Mucosa of descending colon (tissue), 3 donors: Measurements from ENCODE around the gene UCP2. TPM values are rescaled to one million over a fixed set of nuclear protein-coding genes. Genes with fewer than 3 reads are reported as not detected.
A peak's percentile ranks its signal among the peaks of the same experiment; 100 is the strongest.

ENCODE experiments used
- ATAC-seq: fragments of 200-7000 bp; cut with Tn5 transposase; one replicate; pipeline ENCODE4 v1.9.1; 2020; ENCODE audit warnings: mild to moderate bottlenecking, moderate library complexity
- DNase-seq, 3 donors: peaks; one replicate each; pipeline ENCODE4 v3.0.0-alpha.2; 2020
- H3K36me3 ChIP-seq: fragments of 200-600 bp; one replicate; pipeline ENCODE4 v1.8.0; 2021; ENCODE audit warnings: low read depth, mild to moderate bottlenecking
- H3K4me1 ChIP-seq: fragments of 200-600 bp; one replicate; pipeline ENCODE4 v1.8.0; 2021; ENCODE audit warnings: low read depth, mild to moderate bottlenecking
- H3K4me3 ChIP-seq: fragments of 200-600 bp; one replicate; pipeline ENCODE4 v1.8.0; 2021; ENCODE audit warnings: mild to moderate bottlenecking
- H3K9me3 ChIP-seq: fragments of 200-600 bp; one replicate; pipeline ENCODE4 v1.8.0; 2021; ENCODE audit warnings: mild to moderate bottlenecking
- intact Hi-C, 2 donors: fragments of 100-400 bp; cut with DNase I in 1 of 2; cut with micrococcal nuclease in 1 of 2; formaldehyde crosslinking; loops; one replicate each; pipeline versions ENCODE4 v1.11.0 to v1.11.1; 2022; cut with DNase I, micrococcal nuclease
- total RNA-seq, 3 donors: library from RNA; stranded (reverse); fragmentation: NEBNext Ultra II Directional in 2 of 3; extraction: Animal tissue kit (Norgen Biotek cat#: 25700) in 2 of 3; gene quantifications; one replicate each; pipeline versions ENCODE4 v1.2.1 to v1.2.4, GENCODE V29; 2021 to 2023
- TF ChIP-seq, protein P1 (sequence below): fragments of 200-600 bp; IDR thresholded peaks from one replicate; pipeline ENCODE4 v1.8.0; 2022; ENCODE audit warnings: antibody characterized with exemption, mild to moderate bottlenecking
- donor health status: DM: no; HTN: no; CAD: no; lungs with moderate emphysema.
- donor health status: DM: no; HTN: no; CAD: no.
- donor health status: DM: no; HTN: yes; CAD: no.

The UCP2 gene
- total RNA-seq, 3 donors from 2014 or later, result 36.4 to 61.3 (median 39.9) TPM

DNA sequence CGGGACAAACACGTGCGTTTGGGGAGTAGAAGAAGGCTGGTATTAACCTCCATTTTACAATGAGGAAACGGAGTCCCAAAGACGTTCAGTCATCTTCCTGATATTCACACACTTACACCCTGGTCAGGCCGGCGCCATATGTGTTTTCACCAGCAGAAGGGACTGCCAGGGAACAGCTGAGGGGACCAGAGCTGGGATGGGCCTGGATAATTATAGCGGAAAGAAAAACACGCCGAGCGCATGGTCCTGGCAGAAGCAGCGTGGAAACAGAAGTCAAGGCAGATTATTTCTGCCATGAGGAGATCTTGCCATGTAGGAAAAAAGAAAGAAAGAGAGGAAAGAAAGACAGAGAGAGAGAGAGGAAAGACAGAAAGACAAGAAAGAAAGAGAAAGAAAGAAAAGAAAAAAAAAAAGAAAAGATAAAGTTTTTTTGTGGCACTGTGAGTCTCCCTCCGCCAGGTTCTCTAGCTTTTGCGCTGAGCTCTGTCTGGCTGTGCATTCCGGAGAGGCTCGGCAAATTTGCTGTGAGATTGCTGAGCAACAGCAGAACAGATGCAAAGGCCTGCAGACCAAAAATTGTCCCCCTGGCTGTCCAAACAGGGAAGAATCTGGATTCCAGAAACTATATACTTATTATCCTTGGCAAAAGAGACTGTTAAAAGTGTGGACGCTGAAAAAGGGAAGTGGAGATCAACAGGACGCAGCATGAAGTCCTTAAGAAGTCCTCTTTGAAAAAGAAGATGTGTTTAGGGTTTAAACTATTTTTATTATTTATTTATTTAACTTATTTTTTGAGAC, 1.3 kb upstream of the UCP2 start:
- TF ChIP-seq, protein P1, sequence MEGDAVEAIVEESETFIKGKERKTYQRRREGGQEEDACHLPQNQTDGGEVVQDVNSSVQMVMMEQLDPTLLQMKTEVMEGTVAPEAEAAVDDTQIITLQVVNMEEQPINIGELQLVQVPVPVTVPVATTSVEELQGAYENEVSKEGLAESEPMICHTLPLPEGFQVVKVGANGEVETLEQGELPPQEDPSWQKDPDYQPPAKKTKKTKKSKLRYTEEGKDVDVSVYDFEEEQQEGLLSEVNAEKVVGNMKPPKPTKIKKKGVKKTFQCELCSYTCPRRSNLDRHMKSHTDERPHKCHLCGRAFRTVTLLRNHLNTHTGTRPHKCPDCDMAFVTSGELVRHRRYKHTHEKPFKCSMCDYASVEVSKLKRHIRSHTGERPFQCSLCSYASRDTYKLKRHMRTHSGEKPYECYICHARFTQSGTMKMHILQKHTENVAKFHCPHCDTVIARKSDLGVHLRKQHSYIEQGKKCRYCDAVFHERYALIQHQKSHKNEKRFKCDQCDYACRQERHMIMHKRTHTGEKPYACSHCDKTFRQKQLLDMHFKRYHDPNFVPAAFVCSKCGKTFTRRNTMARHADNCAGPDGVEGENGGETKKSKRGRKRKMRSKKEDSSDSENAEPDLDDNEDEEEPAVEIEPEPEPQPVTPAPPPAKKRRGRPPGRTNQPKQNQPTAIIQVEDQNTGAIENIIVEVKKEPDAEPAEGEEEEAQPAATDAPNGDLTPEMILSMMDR, result no peak
- Histone ChIP-seq H3K9me3 (no peaks in the 10 kb centered on the region), H3K36me3 (no peaks in the 10 kb centered on the region), H3K4me3 (no peak overlapping the region), H3K4me1 (peaks cover 22% of the 10 kb centered on the region)
- peak in 1 of 3 donors; percentile 34 for DNase-seq
- ATAC-seq, result no peak
- intact Hi-C loops, result no loop called here

DNA sequence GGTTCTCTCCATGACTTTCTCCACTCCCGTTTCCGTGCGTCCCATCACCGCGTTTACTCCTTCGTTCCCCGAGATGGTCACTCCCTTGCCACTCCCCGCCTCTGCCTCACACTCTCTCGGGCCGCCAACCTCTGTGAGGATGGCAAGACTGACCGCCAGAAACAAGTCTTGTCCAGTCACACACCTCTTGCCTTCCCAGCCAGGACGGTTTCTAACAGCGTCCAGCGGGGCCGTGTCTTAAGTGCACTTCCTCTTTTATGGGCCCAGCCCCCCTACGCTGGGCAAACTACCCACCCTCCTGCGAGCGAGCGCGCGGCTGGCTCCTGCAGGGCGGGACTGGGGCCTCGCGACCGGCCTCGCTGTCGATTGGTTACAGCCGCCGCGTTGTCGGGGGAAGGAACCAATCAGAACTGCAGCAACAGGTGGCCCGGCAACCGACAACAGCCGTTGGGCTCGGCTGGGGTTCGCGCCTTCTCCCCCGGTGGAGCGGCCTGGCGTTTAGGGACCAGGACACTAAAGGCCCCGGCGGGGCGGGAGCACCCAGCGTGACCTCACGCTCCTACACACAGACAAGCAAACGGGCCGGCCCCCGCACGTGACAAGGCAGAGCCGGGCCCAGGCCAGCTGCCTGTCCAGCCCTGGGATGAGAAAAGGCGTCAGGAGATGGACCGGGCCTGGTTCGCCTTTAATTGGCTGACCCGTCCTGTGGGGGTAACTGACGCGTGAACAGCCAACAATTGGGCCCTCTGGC, 522 bp upstream of the UCP2 start:
- no peaks in the 10 kb centered on the region for H3K36me3 ChIP-seq
- intact Hi-C loops, result no loop called here
- peak overlapping the region; percentile 32 for H3K4me3 ChIP-seq
- ATAC-seq, result peak; percentile 84
- H3K9me3 ChIP-seq, result no peaks in the 10 kb centered on the region
- TF ChIP-seq, protein P1, result no peak
- DNase-seq, result peak; percentile 91 to 98 (median 94)
- H3K4me1 ChIP-seq, result peaks cover 22% of the 10 kb centered on the region

DNA sequence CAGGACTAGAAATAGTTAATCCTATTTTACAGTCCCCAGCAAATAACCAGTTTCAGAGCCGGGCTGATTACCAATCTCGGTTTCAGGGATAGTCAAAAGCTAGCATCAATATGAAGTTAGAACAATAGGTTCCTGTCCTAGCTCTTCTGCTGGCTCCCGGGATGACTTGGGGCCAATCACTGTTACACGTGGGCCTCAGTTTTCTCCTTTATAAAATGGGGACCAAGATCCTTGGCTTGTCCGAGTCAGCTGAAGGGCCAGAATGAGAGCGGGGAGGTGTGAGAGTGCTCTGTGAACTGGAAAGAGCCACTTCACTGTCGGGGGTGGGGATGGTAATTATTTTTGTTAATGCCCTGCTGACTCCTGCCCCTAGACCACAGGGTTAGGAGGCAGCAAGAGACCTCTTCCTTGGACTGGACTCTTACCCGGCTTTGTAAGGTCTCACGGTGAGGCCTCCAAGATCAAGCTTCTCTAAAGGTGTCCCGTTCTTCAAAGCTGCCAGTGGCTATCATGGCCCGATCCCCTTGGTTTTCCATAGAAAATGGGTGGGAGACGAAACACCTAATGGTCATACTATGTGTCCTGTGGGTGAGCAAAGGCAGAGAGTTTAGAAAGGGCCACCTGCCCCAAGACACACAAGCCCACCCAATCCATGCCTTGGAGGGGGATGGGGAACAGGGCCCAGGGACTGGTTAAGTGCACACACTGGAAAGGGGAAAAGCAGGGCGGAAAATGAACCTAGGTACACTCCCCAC, 1.4 kb downstream of the UCP2 start:
- TF ChIP-seq, protein P1, result no peak
- peaks cover 22% of the 10 kb centered on the region for H3K4me1 ChIP-seq
- intact Hi-C loops, result no loop called here
- H3K9me3 ChIP-seq, result no peaks in the 10 kb centered on the region
- ATAC-seq (no peak), DNase-seq (no peak)
- H3K4me3 ChIP-seq, result no peak overlapping the region
- H3K36me3 ChIP-seq, result no peaks in the 10 kb centered on the region

DNA sequence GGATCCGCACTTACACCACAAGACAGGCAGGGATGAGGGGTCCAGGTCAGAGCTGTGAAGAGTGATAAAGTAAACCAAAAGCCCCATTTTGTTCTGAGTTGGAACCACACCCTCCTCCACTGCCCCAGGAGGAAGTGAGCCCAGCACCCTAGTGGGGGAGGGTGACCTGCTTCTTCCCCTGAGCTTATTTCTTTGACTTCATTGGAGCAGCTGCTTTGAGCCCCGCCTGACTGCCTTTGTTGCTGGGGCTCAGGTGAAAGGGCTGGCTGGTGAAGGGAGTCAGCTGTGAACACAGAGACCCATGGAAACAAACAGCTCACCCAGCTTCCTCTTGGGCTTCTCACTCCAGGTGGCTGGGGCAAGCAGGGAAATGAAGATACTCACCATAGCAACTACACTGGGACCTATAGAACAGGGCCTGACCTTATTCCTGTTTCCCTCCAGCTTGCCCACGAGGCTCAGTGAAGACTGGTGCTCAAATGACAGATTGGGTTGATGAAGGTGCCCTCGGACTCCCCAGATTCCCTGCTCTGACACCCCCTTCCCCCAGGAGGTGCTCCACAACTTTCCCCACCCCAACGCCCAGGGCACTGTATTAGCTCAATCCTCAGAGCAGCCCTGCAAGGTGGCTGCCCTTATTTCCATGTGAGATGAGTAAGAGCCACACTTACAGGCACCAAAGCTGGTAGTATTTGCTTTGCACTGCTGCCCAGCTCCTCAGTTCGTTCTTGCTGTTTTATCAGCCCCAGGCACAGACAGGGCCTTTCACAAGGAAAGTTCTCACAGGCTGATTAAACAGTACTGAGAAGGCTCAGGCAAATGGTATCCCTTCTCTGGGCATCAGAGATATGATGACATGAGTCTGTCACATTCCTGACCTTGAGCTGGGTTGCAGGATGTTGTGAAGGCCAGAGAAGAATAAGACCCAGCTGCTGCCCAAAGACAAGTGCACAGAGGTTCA, 2.4 kb downstream of the UCP2 start:
- Histone ChIP-seq H3K36me3 (no peaks in the 10 kb centered on the region), H3K9me3 (no peaks in the 10 kb centered on the region), H3K4me1 (peaks cover 22% of the 10 kb centered on the region), H3K4me3 (no peak overlapping the region)
- intact Hi-C loops, result no loop called here
- ATAC-seq, result peak; percentile 62
- TF ChIP-seq, protein P1, result no peak
- DNase-seq, result peak; percentile 79 to 90 (median 84)
